ENCODE data around the gene OLFML1.

GRCh38 chr11:7558046-7558445, 72.7 kb downstream of the OLFML1 start:
- TF ChIP-seq YBX1 (IDR thresholded peaks at IDR 0.05): no peak
- TF ChIP-seq ETV6 (conservative IDR thresholded peaks at IDR 0.05 in 1 of 2, IDR thresholded peaks at IDR 0.05 in 1 of 2; ENCODE audit: borderline replicate concordance in 1 of 2, low read depth in 1 of 2): no peak
- no peak for TF ChIP-seq POLR2A (IDR thresholded peaks at IDR 0.05; ENCODE audit: low read depth, low read length)
- TF ChIP-seq TAF1 (IDR thresholded peaks at IDR 0.05; ENCODE audit: borderline replicate concordance, low read depth, low read length): no peak
